Hepatocyte (in vitro differentiated cells): ENCODE results near the gene RBMS1. TPM values are rescaled to one million over a fixed set of nuclear protein-coding genes. Genes with fewer than 3 reads are reported as not detected.

Experiments used
- DNase-seq: peaks from one replicate; pipeline ENCODE4 v3.0.0-alpha.2; 2016; ENCODE audit warnings: low spot score
- H2AFZ ChIP-seq: fragments of 200-600 bp; sonication (generic); 2 replicates; pipeline ENCODE4 v1.6.0; 2016; ENCODE audit warnings: antibody characterized with exemption, mild to moderate bottlenecking
- H3K27ac ChIP-seq: fragments of 200-600 bp; sonication (generic); 2 replicates; pipeline ENCODE4 v1.5.1; 2016; ENCODE audit warnings: mild to moderate bottlenecking
- H3K27me3 ChIP-seq: fragments of 200-600 bp; sonication (generic); 2 replicates; pipeline ENCODE4 v1.6.1; 2016
- H3K36me3 ChIP-seq: fragments of 200-600 bp; sonication (generic); replicated peaks from 2 replicates; pipeline ENCODE4 v1.5.1; 2016; ENCODE audit warnings: low read depth; ENCODE audit not compliant: insufficient read depth
- H3K4me1 ChIP-seq: fragments of 200-600 bp; sonication (generic); 2 replicates; pipeline ENCODE4 v1.5.1; 2016; ENCODE audit warnings: mild to moderate bottlenecking, moderate library complexity; ENCODE audit not compliant: insufficient read depth
- H3K4me2 ChIP-seq: fragments of 200-600 bp; sonication (generic); 2 replicates; pipeline ENCODE4 v1.6.0; 2016
- H3K4me3 ChIP-seq: fragments of 200-600 bp; sonication (generic); 2 replicates; pipeline ENCODE4 v1.5.1; 2016; ENCODE audit warnings: mild to moderate bottlenecking
- H3K79me2 ChIP-seq: fragments of 200-600 bp; sonication (generic); 2 replicates; pipeline ENCODE4 v1.6.0; 2017; ENCODE audit warnings: mild to moderate bottlenecking
- H3K9me2 ChIP-seq: fragments of 200-600 bp; sonication (generic); replicated peaks from 2 replicates; pipeline ENCODE4 v1.6.0; 2017; ENCODE audit warnings: mild to moderate bottlenecking; ENCODE audit not compliant: insufficient read depth
- H3K9me3 ChIP-seq: fragments of 200-600 bp; sonication (generic); 2 replicates; pipeline ENCODE4 v1.5.1; 2016; ENCODE audit warnings: low read depth, mild to moderate bottlenecking
- H4K20me1 ChIP-seq: fragments of 200-600 bp; sonication (generic); 2 replicates; pipeline ENCODE4 v1.6.0; 2016; ENCODE audit warnings: mild to moderate bottlenecking; ENCODE audit not compliant: insufficient read depth, poor library complexity, severe bottlenecking
- EZH2 ChIP-seq: fragments of 200-600 bp; sonication (generic); IDR thresholded peaks from 2 replicates; pipeline ENCODE4 v1.6.1; 2016; ENCODE audit warnings: antibody characterized with exemption, mild to moderate bottlenecking, borderline replicate concordance
- EZH2phosphoT487 ChIP-seq: fragments of 200-600 bp; sonication (generic); IDR thresholded peaks from one replicate; pipeline ENCODE4 v1.6.1; 2018; ENCODE audit warnings: antibody characterized with exemption, mild to moderate bottlenecking, low read depth, moderate library complexity; ENCODE audit not compliant: unreplicated experiment, severe bottlenecking
- WGBS: methylation state at CpG from one replicate; pipeline ENCODE4 v1.1.6; 2016; ENCODE audit warnings: low lambda C conversion rate; ENCODE audit errors: missing lambda C conversion rate; 5-methylcytosine and 5-hydroxymethylcytosine counted together
- polyA plus RNA-seq: library from polyadenylated mRNA; unstranded; fragments of >200 nt; fragmentation: Nextera tagmentation; extraction: Ambion mirVana; gene quantifications from 2 replicates; pipeline ENCODE4 v1.2.1, GENCODE V29; 2016
- total RNA-seq: library from RNA; depleted of rRNA; stranded (reverse); fragments of >200 nt; gene quantifications from 2 replicates; pipeline ENCODE4 v1.2.3, GENCODE V29; 2014
- TF ChIP-seq, protein P1 (sequence below): fragments of 200-600 bp; sonication (generic); IDR thresholded peaks from 2 replicates; pipeline ENCODE4 v1.5.1; 2016; ENCODE audit warnings: antibody characterized with exemption, mild to moderate bottlenecking; ENCODE audit not compliant: poor library complexity

RBMS1 gene
- total and polyA plus RNA-seq, 2 experiments from 2014 or later: 87.9 to 103 TPM

DNA sequence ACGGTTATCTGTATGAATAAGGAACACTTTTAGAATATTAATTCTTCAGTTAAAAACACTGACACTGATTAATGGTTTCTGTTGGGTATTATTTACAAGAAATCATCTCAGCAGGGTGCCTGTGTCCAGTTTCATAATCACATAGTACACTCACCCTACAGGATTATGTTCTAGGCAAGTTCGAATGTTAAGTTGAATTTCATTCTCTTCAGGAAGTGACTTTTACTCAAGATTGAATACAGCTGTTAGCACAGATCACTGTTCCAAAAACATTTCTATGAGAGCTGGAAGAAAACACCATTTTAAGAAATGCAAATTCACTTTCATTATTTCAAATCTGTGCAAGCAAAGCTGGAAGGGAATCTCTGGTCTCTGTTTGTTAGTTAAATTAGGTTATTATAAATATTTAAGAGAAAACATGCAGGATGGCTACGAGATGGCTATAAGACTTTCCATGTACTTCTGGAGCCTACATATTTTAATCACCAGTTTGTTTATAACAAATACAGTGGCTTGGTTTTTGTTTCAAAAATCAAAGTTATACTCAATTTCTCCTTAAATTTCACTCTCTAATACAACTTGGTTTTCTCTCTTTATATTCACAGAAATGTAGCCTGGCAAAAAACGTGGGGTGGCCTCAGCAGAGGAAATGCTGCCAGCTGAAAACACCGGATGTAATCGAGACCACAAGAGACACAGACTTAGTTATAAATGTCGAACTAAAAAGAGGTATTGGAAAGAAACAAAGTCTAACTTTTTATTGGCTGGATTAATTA lies 65.8 kb downstream of the RBMS1 start:
- peaks cover 62% of the 10 kb centered on the region for H3K79me2 ChIP-seq
- no peaks in the 10 kb centered on the region for H3K36me3 ChIP-seq
- H2AFZ ChIP-seq: no peak overlapping the region
- H3K4me3 ChIP-seq: no peak overlapping the region
- H3K4me2 ChIP-seq: peak overlapping the region; percentile 57
- WGBS: 58% methylated on average over 7 of the region's 7 CpGs
- TF ChIP-seq, protein P1, sequence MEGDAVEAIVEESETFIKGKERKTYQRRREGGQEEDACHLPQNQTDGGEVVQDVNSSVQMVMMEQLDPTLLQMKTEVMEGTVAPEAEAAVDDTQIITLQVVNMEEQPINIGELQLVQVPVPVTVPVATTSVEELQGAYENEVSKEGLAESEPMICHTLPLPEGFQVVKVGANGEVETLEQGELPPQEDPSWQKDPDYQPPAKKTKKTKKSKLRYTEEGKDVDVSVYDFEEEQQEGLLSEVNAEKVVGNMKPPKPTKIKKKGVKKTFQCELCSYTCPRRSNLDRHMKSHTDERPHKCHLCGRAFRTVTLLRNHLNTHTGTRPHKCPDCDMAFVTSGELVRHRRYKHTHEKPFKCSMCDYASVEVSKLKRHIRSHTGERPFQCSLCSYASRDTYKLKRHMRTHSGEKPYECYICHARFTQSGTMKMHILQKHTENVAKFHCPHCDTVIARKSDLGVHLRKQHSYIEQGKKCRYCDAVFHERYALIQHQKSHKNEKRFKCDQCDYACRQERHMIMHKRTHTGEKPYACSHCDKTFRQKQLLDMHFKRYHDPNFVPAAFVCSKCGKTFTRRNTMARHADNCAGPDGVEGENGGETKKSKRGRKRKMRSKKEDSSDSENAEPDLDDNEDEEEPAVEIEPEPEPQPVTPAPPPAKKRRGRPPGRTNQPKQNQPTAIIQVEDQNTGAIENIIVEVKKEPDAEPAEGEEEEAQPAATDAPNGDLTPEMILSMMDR: no peak
- no peak for TF ChIP-seq EZH2phosphoT487
- no peak for TF ChIP-seq EZH2
- H4K20me1 ChIP-seq: no peaks in the 10 kb centered on the region
- H3K27ac ChIP-seq: peak overlapping the region; percentile 69
- no peak for DNase-seq
- no peaks in the 10 kb centered on the region for H3K27me3 ChIP-seq
- H3K9me2 ChIP-seq: no peaks in the 10 kb centered on the region
- peaks cover 19% of the 10 kb centered on the region for H3K4me1 ChIP-seq
- H3K9me3 ChIP-seq: no peaks in the 10 kb centered on the region

DNA sequence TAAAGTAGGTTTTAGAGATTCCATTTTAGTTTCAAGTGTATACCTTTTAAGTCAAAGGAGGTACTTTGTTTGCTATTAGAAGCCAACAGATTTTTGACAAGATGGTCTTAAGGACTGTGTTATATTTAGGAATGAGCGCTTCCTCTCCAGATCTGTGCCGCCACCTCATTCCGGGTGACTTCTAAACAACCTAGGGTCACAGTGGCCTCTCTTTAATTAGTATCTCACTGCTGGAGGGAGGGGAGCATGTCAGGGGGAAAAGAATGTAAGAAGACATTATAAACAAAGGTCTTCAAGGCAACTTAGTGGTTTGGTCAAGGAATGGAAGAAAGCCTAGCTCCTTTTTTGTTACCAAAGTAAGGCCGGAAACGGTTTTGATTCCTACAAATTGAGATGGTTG lies 67.0 kb downstream of the RBMS1 start:
- Histone ChIP-seq H3K4me2 (no peak overlapping the region), H3K9me2 (no peaks in the 10 kb centered on the region), H3K36me3 (no peaks in the 10 kb centered on the region), H3K4me3 (no peak overlapping the region), H4K20me1 (no peaks in the 10 kb centered on the region), H3K27ac (peak overlapping the region; percentile 2), H3K79me2 (peaks cover 58% of the 10 kb centered on the region), H3K27me3 (no peaks in the 10 kb centered on the region), H2AFZ (no peak overlapping the region), H3K9me3 (no peaks in the 10 kb centered on the region), H3K4me1 (peaks cover 19% of the 10 kb centered on the region)
- no peak for DNase-seq
- WGBS: 82% methylated on average over 5 of the region's 5 CpGs
- TF ChIP-seq EZH2: no peak
- TF ChIP-seq EZH2phosphoT487: no peak
- TF ChIP-seq, protein P1: no peak

DNA sequence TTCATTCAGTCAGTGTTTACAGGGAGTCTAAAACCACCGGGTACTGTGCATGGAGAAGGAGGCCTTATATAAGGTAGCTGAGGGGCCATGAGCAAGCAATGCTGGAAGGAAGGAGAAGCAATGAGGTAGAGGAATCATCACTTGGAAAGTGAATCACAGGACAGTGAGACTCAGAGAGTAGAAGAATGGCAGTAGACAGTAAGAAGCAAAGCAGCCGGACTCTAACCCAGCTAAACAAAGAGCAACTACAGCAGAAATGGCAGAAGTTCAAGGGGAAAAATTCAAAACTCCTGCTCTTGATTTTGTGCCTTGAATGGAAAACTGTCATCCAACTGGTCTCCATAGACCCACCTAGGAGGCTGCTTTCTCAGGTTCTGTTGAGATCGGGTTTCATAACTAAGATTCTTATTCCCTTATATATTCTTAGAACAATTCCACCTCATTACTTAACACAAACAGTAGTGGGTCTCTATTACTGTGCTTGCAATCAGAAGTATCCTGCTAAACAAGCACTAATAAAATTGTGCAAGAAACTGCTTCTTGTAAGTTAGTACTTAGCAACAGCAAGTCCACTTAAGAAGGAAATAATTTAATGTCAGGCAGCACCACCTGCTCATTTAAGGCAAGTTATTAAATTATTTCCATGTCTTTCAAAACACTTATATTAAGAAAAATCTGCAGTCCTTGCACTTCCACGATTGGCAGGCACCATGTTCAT lies 68.0 kb downstream of the RBMS1 start:
- peak overlapping the region; percentile 52 for H3K27ac ChIP-seq
- H4K20me1 ChIP-seq: no peaks in the 10 kb centered on the region
- TF ChIP-seq EZH2phosphoT487 (no peak), EZH2 (no peak)
- TF ChIP-seq, protein P1: no peak
- no peak for DNase-seq
- peaks cover 57% of the 10 kb centered on the region for H3K79me2 ChIP-seq
- no peak overlapping the region for H2AFZ ChIP-seq
- 78% methylated on average over 4 of the region's 4 CpGs for WGBS
- no peak overlapping the region for H3K4me2 ChIP-seq
- no peak overlapping the region for H3K4me3 ChIP-seq
- H3K27me3 ChIP-seq: no peaks in the 10 kb centered on the region
- H3K9me3 ChIP-seq: no peaks in the 10 kb centered on the region
- no peaks in the 10 kb centered on the region for H3K36me3 ChIP-seq
- no peaks in the 10 kb centered on the region for H3K9me2 ChIP-seq
- peaks cover 19% of the 10 kb centered on the region for H3K4me1 ChIP-seq
